IMR-90 (cell line): ENCODE measurements around the gene CLK4. TPM values are rescaled to one million over a fixed set of nuclear protein-coding genes. Genes with fewer than 3 reads are reported as not detected.

ENCODE experiments used
- ATAC-seq: fragments of 200-7000 bp; cut with Tn5 transposase; 2 replicates; pipeline ENCODE4 v1.9.1; 2020; ENCODE audit warnings: low read depth, mild to moderate bottlenecking, moderate library complexity
- BruUV-seq: library from RNA; stranded (reverse); fragments of 400-500 nt; replicated peaks from 2 replicates; lab custom pipeline; 2021; lab: Mats Ljungman, UMichigan
- CTCF ChIA-PET: fragments of 300-600 bp; formaldehyde crosslinking; extraction: SDS; loops from one replicate; lab custom pipeline; 2021; ENCODE audit warnings: antibody characterized with exemption; lab: Yijun Ruan, JAX
- POLR2A ChIA-PET: fragments of 300-600 bp; sonication (Branson Sonifier 250); formaldehyde crosslinking; loops from one replicate; lab custom pipeline; 2022; ENCODE audit warnings: antibody characterized with exemption; ENCODE audit not compliant: unreplicated experiment; lab: Charles Lee
- DNase-seq: peaks from one replicate; pipeline ENCODE4 v3.0.0; 2013
- H2AFZ ChIP-seq: replicated peaks from 2 replicates; pipeline ENCODE3; 2013; ENCODE audit warnings: low read length, mild to moderate bottlenecking; ENCODE audit not compliant: poor library complexity
- H2AK5ac ChIP-seq: 2 replicates; pipeline ENCODE4 v1.6.1; 2013; ENCODE audit warnings: low read depth, low read length, inconsistent platforms
- H2AK9ac ChIP-seq: replicated peaks from 2 replicates; pipeline ENCODE3; 2013; ENCODE audit warnings: mild to moderate bottlenecking, low read depth, low read length, moderate library complexity; ENCODE audit not compliant: poor library complexity
- H2BK120ac ChIP-seq: 2 replicates; pipeline ENCODE4 v1.6.1; 2013; ENCODE audit warnings: low read depth, low read length, inconsistent platforms
- H2BK15ac ChIP-seq: 3 replicates; pipeline ENCODE4 v1.6.1; 2013; ENCODE audit warnings: low read depth, low read length, inconsistent platforms
- H2BK20ac ChIP-seq: 2 replicates; pipeline ENCODE4 v1.6.1; 2013; ENCODE audit warnings: low read depth, mild to moderate bottlenecking, inconsistent platforms, low read length, moderate library complexity
- H2BK5ac ChIP-seq: 2 replicates; pipeline ENCODE4 v1.6.1; 2013; ENCODE audit warnings: mild to moderate bottlenecking, low read depth, low read length, inconsistent platforms; ENCODE audit not compliant: poor library complexity, severe bottlenecking
- H3K14ac ChIP-seq: replicated peaks from 2 replicates; pipeline ENCODE4 v1.6.1; 2013; ENCODE audit warnings: low read depth, low read length, inconsistent platforms
- H3K18ac ChIP-seq: 2 replicates; pipeline ENCODE4 v1.6.1; 2013; ENCODE audit warnings: low read depth, low read length, control low read depth
- H3K23ac ChIP-seq: 2 replicates; pipeline ENCODE4 v1.6.1; 2013; ENCODE audit warnings: low read depth, low read length, inconsistent platforms
- H3K27ac ChIP-seq: 2 replicates; pipeline ENCODE4 v1.5.1; 2013; ENCODE audit warnings: mild to moderate bottlenecking, control low read depth, low read length; ENCODE audit not compliant: insufficient read depth
- H3K27me3 ChIP-seq: 2 replicates; pipeline ENCODE4 v1.6.1; 2013; ENCODE audit warnings: low read length; ENCODE audit not compliant: control insufficient read depth, insufficient read depth
- H3K36me3 ChIP-seq: 2 replicates; pipeline ENCODE4 v1.6.1; 2013; ENCODE audit warnings: low read length, mixed read lengths; ENCODE audit not compliant: control insufficient read depth, insufficient read depth
- H3K4ac ChIP-seq: 2 replicates; pipeline ENCODE4 v1.6.1; 2013; ENCODE audit warnings: low read depth, low read length, inconsistent platforms
- H3K4me1 ChIP-seq: 2 replicates; pipeline ENCODE4 v1.6.1; 2013; ENCODE audit warnings: low read length, mixed read lengths; ENCODE audit not compliant: control insufficient read depth, insufficient read depth
- H3K4me2 ChIP-seq: 2 replicates; pipeline ENCODE4 v1.6.1; 2013; ENCODE audit warnings: low read depth, mild to moderate bottlenecking, control low read depth, low read length, moderate library complexity
- H3K4me3 ChIP-seq: 2 replicates; pipeline ENCODE4 v1.5.1; 2013; ENCODE audit warnings: low read depth, mild to moderate bottlenecking, control low read depth, low read length, moderate library complexity; ENCODE audit not compliant: insufficient read depth
- H3K56ac ChIP-seq: 2 replicates; pipeline ENCODE4 v1.6.1; 2013; ENCODE audit warnings: low read length, inconsistent platforms; ENCODE audit not compliant: insufficient read depth; ENCODE audit errors: extremely low read depth
- H3K79me1 ChIP-seq, 2 experiments: 2 replicates each; pipeline ENCODE4 v1.6.1; 2013; ENCODE audit warnings: low read length in 2 of 2, inconsistent platforms in 1 of 2, low read depth in 1 of 2
- H3K9ac ChIP-seq: 2 replicates; pipeline ENCODE4 v1.6.1; 2013; ENCODE audit warnings: low read depth, low read length, control low read depth
- H3K9me1 ChIP-seq: 2 replicates; pipeline ENCODE4 v1.6.1; 2013; ENCODE audit warnings: low read length, inconsistent platforms; ENCODE audit not compliant: insufficient read depth
- H3K9me3 ChIP-seq: 2 replicates; pipeline ENCODE4 v1.6.1; 2013; ENCODE audit warnings: low read length; ENCODE audit not compliant: control insufficient read depth, insufficient read depth
- H4K20me1 ChIP-seq: 2 replicates; pipeline ENCODE4 v1.6.1; 2013; ENCODE audit warnings: low read length, inconsistent platforms; ENCODE audit not compliant: insufficient read depth
- H4K5ac ChIP-seq: 2 replicates; pipeline ENCODE4 v1.6.1; 2013; ENCODE audit warnings: mild to moderate bottlenecking, low read depth, low read length, control low read depth
- H4K8ac ChIP-seq, 2 experiments: 2 replicates each; pipeline ENCODE4 v1.6.1; 2013; ENCODE audit warnings: low read depth in 2 of 2, low read length in 2 of 2, control low read depth in 1 of 2, inconsistent platforms in 1 of 2
- H4K91ac ChIP-seq: 2 replicates; pipeline ENCODE4 v1.6.1; 2013; ENCODE audit warnings: low read depth, low read length, inconsistent platforms; ENCODE audit not compliant: insufficient read depth
- POLR2A ChIP-seq: IDR thresholded peaks from 2 replicates; pipeline ENCODE4 v1.6.1; 2012; ENCODE audit warnings: mild to moderate bottlenecking, low read depth, low read length
- USF2 ChIP-seq: fragments of 150-350 bp; IDR thresholded peaks from 2 replicates; pipeline ENCODE4 v1.6.1; 2017; ENCODE audit warnings: mild to moderate bottlenecking, antibody characterized with exemption, low read length, low read depth
- WGBS, 2 experiments: methylation state at CpG; one replicate each; pipeline versions ENCODE4 v1.1.5 to v1.1.7; 2013; ENCODE audit warnings: missing lambda C conversion rate in 2 of 2; ENCODE audit not compliant: insufficient read length in 1 of 2; ENCODE audit errors: extremely low coverage in 2 of 2; 5-methylcytosine and 5-hydroxymethylcytosine counted together
- dilution Hi-C: fragments of 300-500 bp; cut with HindIII; formaldehyde crosslinking; loops from one replicate; pipeline ENCODE4 v1.14.3; 2018; ENCODE audit warnings: low sequenced_read_pairs; ENCODE audit not compliant: unreplicated experiment
- in situ Hi-C: fragments of 300-500 bp; cut with MboI; formaldehyde crosslinking; loops from 3 replicates; pipeline ENCODE4 v1.14.3; 2019; ENCODE audit warnings: low sequenced_read_pairs, inconsistent platforms, mixed read lengths
- intact Hi-C: fragments of 100-400 bp; cut with micrococcal nuclease; formaldehyde crosslinking; loops from 2 replicates; pipeline ENCODE4 v1.10.0; 2022
- polyA plus RNA-seq, 3 experiments: library from polyadenylated mRNA; depleted of rRNA; stranded (reverse); fragments of >200 nt; gene quantifications; 2 replicates each; pipeline ENCODE4 v1.2.3, GENCODE V29; 2012; ENCODE audit warnings: low replicate concordance in 1 of 3
- total RNA-seq: library from RNA; depleted of rRNA; stranded (reverse); fragments of >200 nt; gene quantifications from 2 replicates; pipeline ENCODE4 v1.2.3, GENCODE V29; 2012

CLK4 gene
- total and polyA plus RNA-seq, 2 of the 4 experiments (the other 2 are of a cell fraction) = 8.2 to 11.9 TPM

GRCh38 chr5:178627259-178627598, 379 bp upstream of the CLK4 start:
- peaks cover 2% of the 10 kb centered on the region; the same call in 1 of the 2 replicates for H3K4me1 ChIP-seq
- H3K27me3 ChIP-seq = no peaks in the 10 kb centered on the region
- peak overlapping the region; percentile 98 for H2AFZ ChIP-seq
- peak overlapping the region; percentile 26 for H2BK5ac ChIP-seq
- H4K91ac ChIP-seq = peak overlapping the region; percentile 72; the same call in 1 of the 2 replicates
- peak overlapping the region; percentile 47 for H3K27ac ChIP-seq
- peak overlapping the region; percentile 86 for H2AK9ac ChIP-seq
- ATAC-seq (no peak), DNase-seq (no peak)
- H4K20me1 ChIP-seq = peaks cover 25% of the 10 kb centered on the region
- ChIA-PET CTCF (no interaction called here), POLR2A (no interaction called here)
- peak overlapping the region; percentile 82 for H3K14ac ChIP-seq
- intact Hi-C loops = loop anchor here (5.0 to 10.0 kb wide), 5 partner anchors 105 to 928 kb away; partner anchors contain the start of genes PHYKPL, RUFY1, ZNF354A and ZNF354B
- in situ Hi-C loops = no loop called here
- H2BK15ac ChIP-seq = no peak overlapping the region
- peak overlapping the region; percentile 51; the same call in 1 of the 2 replicates for H3K18ac ChIP-seq
- H3K4ac ChIP-seq = peak overlapping the region; percentile 81
- peak overlapping the region; percentile 38 for H3K4me2 ChIP-seq
- H3K79me1 ChIP-seq = peaks cover 0 to 8% of the 10 kb centered on the region in 2 experiments; a peak in 2 of 4 replicates
- WGBS, 2 experiments = 100% methylated on average over 1 of the region's 20 CpGs; no CpG with 5 or more reads in 1 of the 2 experiments
- H3K9me3 ChIP-seq = no peaks in the 10 kb centered on the region
- no peak overlapping the region for H2BK20ac ChIP-seq
- no TSS peak for BruUV-seq
- peak overlapping the region; percentile 49 for H3K4me3 ChIP-seq
- 0 out of 2 replicates have a peak overlapping the region, but pooled peaks have one; percentile 23 for H3K9ac ChIP-seq
- peaks cover 2% of the 10 kb centered on the region for H3K36me3 ChIP-seq
- H4K8ac ChIP-seq = peak overlapping the region; percentile 90 to 96
- peak overlapping the region; percentile 85 for H4K5ac ChIP-seq
- peak overlapping the region; percentile 44; the same call in 1 of the 2 replicates for H3K56ac ChIP-seq
- TF ChIP-seq POLR2A (no peak), USF2 (0 out of 2 replicates have a peak, but pooled peaks have one; percentile 20)
- no peak overlapping the region; the same call in 1 of the 2 replicates for H2AK5ac ChIP-seq
- H3K23ac ChIP-seq = 0 out of 2 replicates have a peak overlapping the region, but pooled peaks have one; percentile 20
- dilution Hi-C loops = no loop called here
- H2BK120ac ChIP-seq = peak overlapping the region; percentile 50
- H3K9me1 ChIP-seq = no peaks in the 10 kb centered on the region; the same call in 1 of the 2 replicates
